PC-3 (cell line): Measurements from ENCODE around the gene ROPN1L. TPM values are rescaled to one million over a fixed set of nuclear protein-coding genes. Genes with fewer than 3 reads are reported as not detected.
A peak's percentile ranks its signal among the peaks of the same experiment; 100 is the strongest.

Experiments used
- ATAC-seq: fragments of 200-7000 bp; cut with Tn5 transposase; 2 replicates; pipeline ENCODE4 v1.9.1; 2020; ENCODE audit warnings: mild to moderate bottlenecking, moderate library complexity
- BruUV-seq: library from RNA; stranded (reverse); fragments of 400-500 nt; replicated peaks from 2 replicates; lab custom pipeline; 2021; lab: Mats Ljungman, UMichigan
- CTCF ChIA-PET: fragments of 300-600 bp; sonication (Branson Sonifier 250); formaldehyde crosslinking; loops from one replicate; lab custom pipeline; 2022; ENCODE audit warnings: antibody characterized with exemption; lab: Charles Lee
- POLR2A ChIA-PET: fragments of 300-600 bp; sonication (Branson Sonifier 250); formaldehyde crosslinking; loops from one replicate; lab custom pipeline; 2022; ENCODE audit warnings: antibody characterized with exemption; ENCODE audit not compliant: unreplicated experiment; lab: Charles Lee
- DNase-seq: peaks from one replicate; pipeline ENCODE4 v3.0.0-alpha.2; 2015
- H2AFZ ChIP-seq: fragments of 300-600 bp; sonication (generic); 2 replicates; pipeline ENCODE4 v1.6.0; 2016; ENCODE audit warnings: antibody characterized with exemption, low read length
- H3F3A ChIP-seq: fragments of 300-600 bp; sonication (generic); one replicate; pipeline ENCODE4 v1.6.0; 2017; ENCODE audit warnings: antibody characterized with exemption, low read length, control low read depth, mild to moderate bottlenecking; ENCODE audit not compliant: unreplicated experiment
- H3K27ac ChIP-seq: fragments of 300-600 bp; sonication (generic); 2 replicates; pipeline ENCODE4 v1.5.1; 2016; ENCODE audit warnings: mild to moderate bottlenecking, low read length
- H3K27me3 ChIP-seq: fragments of 300-600 bp; sonication (generic); 2 replicates; pipeline ENCODE4 v1.6.1; 2016; ENCODE audit warnings: low read length, mixed read lengths
- H3K36me3 ChIP-seq: fragments of 300-600 bp; sonication (generic); 2 replicates; pipeline ENCODE4 v1.6.1; 2016; ENCODE audit warnings: low read depth, mixed run types, low read length, mixed read lengths
- H3K4me1 ChIP-seq: fragments of 300-600 bp; sonication (generic); 2 replicates; pipeline ENCODE4 v1.5.1; 2016; ENCODE audit warnings: low read length; ENCODE audit not compliant: insufficient read depth
- H3K4me2 ChIP-seq: fragments of 300-600 bp; sonication (generic); 2 replicates; pipeline ENCODE4 v1.6.0; 2016; ENCODE audit warnings: low read length
- H3K4me3 ChIP-seq: fragments of 300-600 bp; sonication (generic); 2 replicates; pipeline ENCODE4 v1.5.1; 2016; ENCODE audit warnings: mild to moderate bottlenecking, low read length, mixed read lengths
- H3K79me2 ChIP-seq: fragments of 300-600 bp; sonication (generic); 2 replicates; pipeline ENCODE4 v1.6.1; 2017; ENCODE audit warnings: low read length, mixed read lengths
- H3K9ac ChIP-seq: fragments of 300-600 bp; sonication (generic); 2 replicates; pipeline ENCODE4 v1.6.0; 2016; ENCODE audit warnings: mild to moderate bottlenecking, low read length
- H3K9me2 ChIP-seq: fragments of 300-600 bp; sonication (generic); replicated peaks from 2 replicates; pipeline ENCODE4 v1.6.1; 2016; ENCODE audit warnings: mixed run types, low read length, mixed read lengths
- H3K9me3 ChIP-seq: fragments of 300-600 bp; sonication (generic); 2 replicates; pipeline ENCODE4 v1.6.1; 2016; ENCODE audit warnings: low read length, mixed read lengths
- H4K20me1 ChIP-seq: fragments of 300-600 bp; sonication (generic); 2 replicates; pipeline ENCODE4 v1.6.1; 2016; ENCODE audit warnings: low read length, mixed read lengths
- CTCF ChIP-seq: fragments of 300-600 bp; sonication (generic); conservative IDR thresholded peaks from 2 replicates; pipeline ENCODE4 v1.5.1; 2017; ENCODE audit warnings: antibody characterized with exemption, low read depth, mild to moderate bottlenecking, low read length
- EZH2 ChIP-seq: fragments of 300-600 bp; sonication (generic); IDR thresholded peaks from one replicate; pipeline ENCODE4 v1.6.1; 2017; ENCODE audit warnings: antibody characterized with exemption, mild to moderate bottlenecking, low read length; ENCODE audit not compliant: unreplicated experiment
- EZH2phosphoT487 ChIP-seq: fragments of 300-600 bp; sonication (generic); IDR thresholded peaks from 2 replicates; pipeline ENCODE4 v1.6.1; 2018; ENCODE audit warnings: mild to moderate bottlenecking, antibody characterized with exemption, low read length, borderline replicate concordance
- intact Hi-C: fragments of 100-400 bp; cut with micrococcal nuclease; formaldehyde crosslinking; loops from 2 replicates; pipeline ENCODE4 v1.9.0; 2023
- total RNA-seq: library from RNA; depleted of rRNA; stranded (reverse); fragments of >200 nt; gene quantifications from 2 replicates; pipeline ENCODE4 v1.2.3, GENCODE V29; 2014

The ROPN1L gene
- total RNA-seq, 1 experiment from 2014 or later = 0.95 TPM

- Histone ChIP-seq H3K36me3 (no peaks in the 10 kb centered on the region), H3K4me2 (no peak overlapping the region), H3K4me3 (no peak overlapping the region), H3K79me2 (no peaks in the 10 kb centered on the region), H3K27ac (no peak overlapping the region), H3K9me3 (no peaks in the 10 kb centered on the region), H3K9ac (no peak overlapping the region), H3K4me1 (peaks cover 7% of the 10 kb centered on the region), H4K20me1 (no peaks in the 10 kb centered on the region), H3K27me3 (no peaks in the 10 kb centered on the region), H3F3A (no peaks in the 10 kb centered on the region), H2AFZ (peak overlapping the region; percentile 12), H3K9me2 (no peaks in the 10 kb centered on the region)
- intact Hi-C loops = no loop called here
- ATAC-seq (no peak), DNase-seq (no peak)
- TF ChIP-seq CTCF (no peak), EZH2phosphoT487 (no peak), EZH2 (no peak)
- CTCF ChIA-PET = no interaction called here
- no TSS peak for BruUV-seq
- POLR2A ChIA-PET = no interaction called here
These were observed 67.9 kb downstream of the ROPN1L start for GRCh38 chr5:10509575-10509974.

- Histone ChIP-seq H3K9me3 (no peaks in the 10 kb centered on the region), H3K4me1 (peaks cover 7% of the 10 kb centered on the region), H3F3A (no peaks in the 10 kb centered on the region), H3K27me3 (no peaks in the 10 kb centered on the region), H3K4me3 (no peak overlapping the region), H2AFZ (no peak overlapping the region), H3K36me3 (no peaks in the 10 kb centered on the region), H3K27ac (no peak overlapping the region), H3K79me2 (no peaks in the 10 kb centered on the region), H3K4me2 (no peak overlapping the region), H3K9ac (no peak overlapping the region), H4K20me1 (no peaks in the 10 kb centered on the region), H3K9me2 (no peaks in the 10 kb centered on the region)
- DNase-seq = no peak
- no peak for ATAC-seq
- intact Hi-C loops = no loop called here
- ChIA-PET POLR2A (no interaction called here), CTCF (no interaction called here)
- TF ChIP-seq EZH2 = no peak
- TF ChIP-seq EZH2phosphoT487 = no peak
- no peak for TF ChIP-seq CTCF
- no TSS peak for BruUV-seq
These were observed 70.3 kb downstream of the ROPN1L start for GRCh38 chr5:10511741-10512640.
